Muscle of leg (tissue), 11 donors: Measurements from ENCODE around the gene BPIFB6. TPM values are rescaled to one million over a fixed set of nuclear protein-coding genes. Genes with fewer than 3 reads are reported as not detected.

Experiments used
- DNase-seq: peaks from one replicate; pipeline ENCODE4 v3.0.0; 2013
- H3K27ac ChIP-seq: one replicate; pipeline ENCODE4 v1.5.1; 2013; ENCODE audit warnings: mild to moderate bottlenecking, low read length, control low read depth
- H3K27me3 ChIP-seq: one replicate; pipeline ENCODE4 v1.6.1; 2013; ENCODE audit warnings: low read length; ENCODE audit not compliant: control insufficient read depth, insufficient read depth
- H3K36me3 ChIP-seq: one replicate; pipeline ENCODE4 v1.6.1; 2013; ENCODE audit warnings: low read length; ENCODE audit not compliant: control insufficient read depth, insufficient read depth
- H3K4me1 ChIP-seq: one replicate; pipeline ENCODE4 v1.6.1; 2013; ENCODE audit warnings: low read length; ENCODE audit not compliant: control insufficient read depth, insufficient read depth
- H3K4me3 ChIP-seq: one replicate; pipeline ENCODE4 v1.5.1; 2013; ENCODE audit warnings: low read length, control low read depth
- H3K9me3 ChIP-seq: replicated peaks from 2 replicates; pipeline ENCODE4 v1.6.1; 2013; ENCODE audit warnings: low read depth, low read length; ENCODE audit not compliant: control insufficient read depth
- WGBS: methylation state at CpG from one replicate; pipeline ENCODE4 v1.1.5; 2013; ENCODE audit warnings: missing lambda C conversion rate; ENCODE audit not compliant: insufficient coverage; 5-methylcytosine and 5-hydroxymethylcytosine counted together
- polyA plus RNA-seq, 8 donors: library from polyadenylated mRNA; unstranded; fragments of 120-200 nt; gene quantifications; one replicate each; pipeline versions ENCODE4 v1.2.1 to v1.2.3, GENCODE V29; 2013; ENCODE audit warnings: inconsistent platforms in 1 of 8, low replicate concordance in 1 of 8; ENCODE audit not compliant: insufficient read length in 8 of 8, insufficient read depth in 1 of 8
- total RNA-seq: library from RNA; stranded (reverse); fragments of 120-200 nt; gene quantifications from one replicate; pipeline ENCODE4 v1.2.4, GENCODE V29; 2013

Gene BPIFB6
- total and polyA plus RNA-seq, 9 donors, result not detected

GRCh38 chr20:33018169-33018931 is 13.1 kb upstream of the BPIFB6 start:
- WGBS, result 65% methylated on average over 13 of the region's 14 CpGs

DNA sequence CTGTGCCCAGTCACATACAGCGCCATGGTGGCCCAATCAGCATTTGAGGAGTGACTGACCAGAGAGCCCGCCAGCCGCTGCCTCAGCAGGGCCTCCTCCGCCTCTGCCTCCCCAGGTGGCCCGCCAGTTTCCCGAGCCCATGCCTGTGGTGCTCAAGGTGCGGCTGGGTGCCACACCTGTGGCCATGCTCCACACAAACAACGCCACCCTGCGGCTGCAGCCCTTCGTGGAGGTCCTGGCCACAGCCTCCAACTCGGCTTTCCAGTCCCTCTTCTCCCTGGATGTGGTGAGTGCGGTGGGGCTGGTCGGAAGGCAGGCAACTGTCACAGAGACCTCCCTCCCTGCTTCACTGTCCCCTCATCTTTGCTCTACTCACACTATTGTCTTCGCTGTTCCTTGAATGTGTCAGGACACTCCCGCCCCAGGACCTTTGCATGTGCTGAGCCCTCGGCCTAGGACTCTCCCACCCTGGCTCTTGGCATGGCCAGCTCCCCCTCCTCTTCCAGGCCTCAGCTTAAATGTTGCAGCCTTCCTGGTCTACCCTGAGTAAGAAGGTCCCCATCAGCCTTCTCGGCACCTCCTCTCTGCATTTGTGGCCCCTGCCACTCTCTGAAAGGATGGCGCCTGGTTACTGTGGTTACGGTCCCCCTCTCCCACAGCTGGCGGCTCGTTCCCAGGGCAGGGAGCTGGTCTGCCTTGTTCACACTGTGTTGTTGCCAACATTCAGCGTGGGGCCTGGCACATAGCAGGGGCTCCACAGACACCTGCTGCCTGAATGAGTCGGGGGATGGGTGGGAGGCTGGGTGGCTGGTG is 11.8 kb upstream of the BPIFB6 start:
- WGBS, result 89% methylated on average over 18 of the region's 23 CpGs
- Histone ChIP-seq H3K27ac (no peak overlapping the region), H3K27me3 (peaks cover 10% of the 10 kb centered on the region), H3K9me3 (no peaks in the 10 kb centered on the region), H3K4me1 (no peaks in the 10 kb centered on the region), H3K4me3 (no peak overlapping the region), H3K36me3 (no peaks in the 10 kb centered on the region)
- DNase-seq, result no peak

More at GRCh38 chr20:33018169-33018931, 13.1 kb upstream of the BPIFB6 start:
- no peak overlapping the region for H3K27ac ChIP-seq
- H3K27me3 ChIP-seq, result peaks cover 11% of the 10 kb centered on the region
- no peaks in the 10 kb centered on the region for H3K9me3 ChIP-seq
- H3K4me1 ChIP-seq, result no peaks in the 10 kb centered on the region
- H3K4me3 ChIP-seq, result no peak overlapping the region
- DNase-seq, result no peak
- H3K36me3 ChIP-seq, result no peaks in the 10 kb centered on the region

DNA sequence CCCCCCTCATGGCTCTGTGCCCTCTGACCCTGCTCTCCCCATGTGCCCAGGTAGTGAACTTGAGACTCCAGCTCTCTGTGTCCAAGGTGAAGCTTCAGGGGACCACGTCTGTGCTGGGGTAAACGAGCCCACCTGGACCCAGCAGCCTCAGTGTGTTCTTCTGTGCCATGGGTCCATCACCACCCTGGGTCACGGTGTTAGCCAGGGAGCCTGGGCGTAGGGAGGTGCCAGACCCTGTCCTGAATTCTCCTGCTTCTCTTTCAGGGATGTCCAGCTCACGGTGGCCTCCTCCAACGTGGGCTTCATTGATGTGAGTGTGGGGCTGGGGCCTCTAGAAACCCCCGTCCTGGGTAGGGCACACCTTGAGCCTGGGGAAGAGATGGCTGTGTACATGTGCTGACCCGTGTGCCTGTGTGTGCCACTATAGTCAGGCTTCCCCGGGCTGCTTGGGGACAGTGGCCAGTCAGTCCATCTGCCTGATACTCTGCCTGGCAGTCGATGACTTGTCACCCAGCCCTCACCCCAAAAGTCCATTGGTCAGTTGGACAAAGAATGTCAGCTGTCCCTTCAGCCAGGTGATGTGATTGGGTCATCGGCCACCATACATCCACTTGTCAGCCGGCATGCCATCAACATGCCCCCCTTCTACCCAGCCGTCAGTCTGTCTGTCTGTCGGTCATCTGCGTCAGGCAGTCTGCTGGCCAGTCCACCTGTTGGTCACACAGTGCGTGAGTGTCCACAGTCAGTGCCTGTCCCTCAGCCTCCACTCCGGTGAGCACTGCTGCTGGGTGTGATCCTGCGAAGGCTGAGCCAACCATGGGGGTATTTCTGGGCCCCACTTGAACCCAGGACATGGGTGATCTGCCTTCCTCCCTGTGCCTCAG is 10.9 kb upstream of the BPIFB6 start:
- Histone ChIP-seq H3K27ac (no peak overlapping the region), H3K27me3 (peaks cover 8% of the 10 kb centered on the region), H3K4me1 (no peaks in the 10 kb centered on the region), H3K9me3 (no peaks in the 10 kb centered on the region), H3K36me3 (no peaks in the 10 kb centered on the region), H3K4me3 (no peak overlapping the region)
- no peak for DNase-seq
- 80% methylated on average over 16 of the region's 18 CpGs for WGBS

GRCh38 chr20:33021879-33022278 is 9.6 kb upstream of the BPIFB6 start:
- Histone ChIP-seq H3K36me3 (no peaks in the 10 kb centered on the region), H3K4me3 (no peak overlapping the region), H3K9me3 (no peaks in the 10 kb centered on the region), H3K4me1 (no peaks in the 10 kb centered on the region), H3K27ac (no peak overlapping the region), H3K27me3 (peaks cover 3% of the 10 kb centered on the region)
- DNase-seq, result no peak
- WGBS, result 35% methylated on average over 2 of the region's 3 CpGs

- DNase-seq, result no peak
- H3K4me1 ChIP-seq, result no peaks in the 10 kb centered on the region
- H3K36me3 ChIP-seq, result no peaks in the 10 kb centered on the region
- H3K4me3 ChIP-seq, result no peak overlapping the region
- peaks cover 3% of the 10 kb centered on the region for H3K27me3 ChIP-seq
- 53% methylated on average over 3 of the region's 4 CpGs for WGBS
- H3K9me3 ChIP-seq, result no peaks in the 10 kb centered on the region
- H3K27ac ChIP-seq, result no peak overlapping the region
Observed at GRCh38 chr20:33022289-33022688, 9.2 kb upstream of the BPIFB6 start.

- no peaks in the 10 kb centered on the region for H3K27me3 ChIP-seq
- H3K9me3 ChIP-seq, result no peaks in the 10 kb centered on the region
- H3K27ac ChIP-seq, result no peak overlapping the region
- no peaks in the 10 kb centered on the region for H3K4me1 ChIP-seq
- no peaks in the 10 kb centered on the region for H3K36me3 ChIP-seq
- no peak overlapping the region for H3K4me3 ChIP-seq
- 68% methylated on average over 5 of the region's 7 CpGs for WGBS
- no peak for DNase-seq
Observed at GRCh38 chr20:33022694-33023438, 8.6 kb upstream of the BPIFB6 start.

DNA sequence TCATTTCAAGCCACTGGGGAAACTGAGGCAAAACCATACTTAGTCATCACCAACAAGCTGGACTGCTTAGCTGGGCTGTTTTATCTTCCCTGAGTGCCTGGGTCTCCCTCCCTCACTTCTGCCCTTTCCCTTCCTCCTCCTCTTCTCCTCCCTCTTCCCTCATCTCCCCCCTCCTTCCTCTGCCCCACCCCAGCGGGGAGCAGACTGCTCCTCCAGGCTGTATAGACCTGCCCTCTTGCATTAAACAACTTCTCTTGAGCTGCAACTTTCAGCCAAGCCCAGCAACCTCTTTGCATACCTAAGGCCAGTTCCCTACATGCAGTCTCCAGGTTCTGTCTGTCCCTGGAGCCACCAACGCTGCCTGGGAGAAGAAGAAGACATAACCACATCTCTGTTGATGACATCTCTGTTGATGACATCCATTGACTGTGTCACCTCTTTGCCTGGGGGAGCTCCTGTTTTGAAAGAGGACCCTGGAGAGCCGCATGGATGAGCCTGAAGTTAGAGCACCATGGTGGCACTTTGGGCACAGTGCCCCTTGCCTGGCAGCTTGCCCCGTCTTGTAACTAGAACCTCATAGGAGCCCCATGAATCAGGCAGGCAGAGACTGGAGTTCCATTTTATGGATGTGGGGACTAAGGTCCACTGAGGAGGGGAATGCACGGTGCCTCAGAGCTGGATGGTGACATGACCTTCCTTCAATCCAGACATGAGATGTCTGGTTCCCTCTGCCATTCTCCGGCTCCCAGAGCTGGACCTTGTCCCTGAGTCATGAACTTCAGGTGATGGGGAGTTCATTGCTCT is 7.8 kb upstream of the BPIFB6 start:
- Histone ChIP-seq H3K4me1 (no peaks in the 10 kb centered on the region), H3K36me3 (no peaks in the 10 kb centered on the region), H3K27me3 (no peaks in the 10 kb centered on the region), H3K9me3 (no peaks in the 10 kb centered on the region), H3K27ac (no peak overlapping the region), H3K4me3 (no peak overlapping the region)
- DNase-seq, result no peak
- WGBS, result 69% methylated on average over 6 of the region's 6 CpGs

DNA sequence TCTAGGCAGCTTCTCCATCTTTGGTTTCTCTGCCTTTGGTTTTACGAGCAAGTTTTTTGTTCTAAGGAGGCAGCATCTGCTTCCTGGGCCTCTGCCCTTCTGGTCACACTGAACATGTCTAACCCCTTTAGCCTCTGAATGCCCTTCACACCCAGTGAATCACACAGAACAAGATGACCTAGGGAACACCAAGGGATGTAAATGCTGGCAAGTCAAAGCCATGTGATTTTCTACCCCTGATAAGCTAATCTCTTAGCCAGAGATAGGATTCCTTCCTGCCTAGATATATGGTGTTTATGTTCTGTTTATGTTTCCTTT is 7.2 kb upstream of the BPIFB6 start:
- no peak overlapping the region for H3K27ac ChIP-seq
- H3K36me3 ChIP-seq, result no peaks in the 10 kb centered on the region
- H3K4me3 ChIP-seq, result no peak overlapping the region
- no peak for DNase-seq
- WGBS, result 67% methylated on average over 1 of the region's 1 CpG
- H3K9me3 ChIP-seq, result no peaks in the 10 kb centered on the region
- H3K27me3 ChIP-seq, result peaks cover under 1% of the 10 kb centered on the region
- no peaks in the 10 kb centered on the region for H3K4me1 ChIP-seq

- 76% methylated on average over 3 of the region's 5 CpGs for WGBS
Observed at GRCh38 chr20:33024609-33025317, 6.7 kb upstream of the BPIFB6 start.

More at GRCh38 chr20:33024609-33025317, 6.7 kb upstream of the BPIFB6 start:
- DNase-seq, result no peak
- Histone ChIP-seq H3K27ac (no peak overlapping the region), H3K9me3 (no peaks in the 10 kb centered on the region), H3K36me3 (no peaks in the 10 kb centered on the region), H3K27me3 (peaks cover 5% of the 10 kb centered on the region), H3K4me3 (no peak overlapping the region), H3K4me1 (no peaks in the 10 kb centered on the region)
